NK-92 treated with Interleukin-12 subunit alpha and Interleukin-12 subunit beta, amount 100 ng/mL, for 24 hours (cell line): Measurements from ENCODE around the gene COL6A1.
"Not testable (repeated sequence)": the region's sequence is repeated elsewhere in the genome, so short reads cannot be mapped to it uniquely, and the experiment has no call there.

Experiments
- DNase-seq: peaks from one replicate; lab custom pipeline; 2025; lab: John Stamatoyannopoulos, UW

Gene COL6A1

GRCh38 chr21:46005894-46006546 lies 24.4 kb downstream of the COL6A1 start:
- not testable (repeated sequence) for DNase-seq

GRCh38 chr21:46006547-46007491 lies 25.2 kb downstream of the COL6A1 start:
- no peak for DNase-seq

DNA sequence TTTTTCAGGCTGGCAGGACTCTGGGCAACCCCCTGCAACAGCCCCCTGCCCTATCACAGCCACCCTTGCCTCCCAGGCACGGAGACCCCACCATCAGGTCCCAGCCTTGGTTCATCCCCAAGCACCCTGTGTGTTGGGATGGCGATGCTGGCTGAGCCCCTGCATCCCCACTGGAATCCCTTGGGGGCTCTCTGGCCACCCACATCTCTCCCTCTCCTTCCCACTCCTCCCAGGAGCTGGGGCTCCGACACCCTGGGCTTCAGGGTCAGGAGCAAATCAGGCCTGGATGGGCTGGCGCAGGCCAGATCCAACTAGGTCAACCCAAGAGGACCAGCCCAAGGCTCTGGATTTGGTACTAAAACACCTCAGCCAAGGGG lies 25.9 kb downstream of the COL6A1 start:
- no peak for DNase-seq

- no peak for DNase-seq
Observed at GRCh38 chr21:46008893-46009621, 27.5 kb downstream of the COL6A1 start.

DNA sequence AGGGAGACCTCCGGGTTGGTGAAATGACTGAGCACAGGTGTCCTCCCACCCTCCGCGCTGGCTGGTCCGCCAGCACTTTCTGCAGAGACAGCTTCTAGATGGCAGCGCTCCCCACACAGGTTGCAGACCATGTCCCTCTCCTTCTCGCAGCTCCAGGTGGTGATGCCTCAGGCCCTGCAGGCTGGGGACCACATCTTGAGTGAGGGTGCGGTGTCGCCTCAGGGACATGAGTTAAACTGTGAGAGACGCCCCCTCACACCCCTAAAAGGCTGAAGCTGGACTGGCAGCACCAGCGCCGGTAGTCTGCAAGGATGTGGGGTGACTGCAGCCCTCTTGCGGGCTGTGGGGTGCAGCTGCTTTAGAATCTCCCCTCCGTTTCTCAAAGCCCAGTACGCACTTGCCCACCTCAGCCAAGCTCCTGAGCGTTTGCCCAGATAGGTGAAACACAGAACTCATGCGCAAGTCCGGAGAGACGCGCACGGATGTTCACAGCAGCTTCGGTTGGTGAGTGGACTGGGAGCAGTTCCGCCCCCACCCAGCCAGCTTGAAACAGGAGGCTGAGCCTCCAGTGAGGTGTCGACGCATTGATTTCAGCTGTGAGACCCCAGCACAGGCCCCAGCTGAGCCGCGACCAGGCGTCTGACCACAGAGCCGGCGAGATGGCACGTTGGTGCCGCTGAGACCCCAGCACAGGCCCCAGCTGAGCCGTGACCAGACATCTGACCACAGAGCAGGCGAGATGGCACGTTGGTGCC lies 28.6 kb downstream of the COL6A1 start:
- DNase-seq = no peak

- DNase-seq = no peak
Observed at GRCh38 chr21:46011267-46011967, 29.8 kb downstream of the COL6A1 start.

- no peak for DNase-seq
Observed at GRCh38 chr21:46012154-46012553, 30.6 kb downstream of the COL6A1 start.

DNA sequence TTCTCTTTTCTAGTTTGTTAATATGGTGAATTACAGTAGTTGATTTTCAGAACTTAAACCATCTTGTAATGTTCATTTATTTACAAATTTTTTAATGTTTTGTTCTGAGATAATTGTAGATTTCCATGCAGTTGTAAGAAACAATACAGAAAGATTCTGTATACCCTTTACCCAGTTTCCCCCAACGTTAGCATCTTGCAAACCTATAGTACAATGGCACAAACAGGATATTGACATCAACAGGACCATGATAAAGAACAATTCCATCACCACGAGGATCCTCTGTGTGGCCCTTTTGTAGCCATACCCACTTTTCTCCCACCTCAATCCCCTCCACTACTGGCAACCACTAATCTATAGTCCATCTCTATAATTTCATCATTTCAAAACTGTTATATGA lies 33.3 kb downstream of the COL6A1 start:
- DNase-seq = no peak

DNA sequence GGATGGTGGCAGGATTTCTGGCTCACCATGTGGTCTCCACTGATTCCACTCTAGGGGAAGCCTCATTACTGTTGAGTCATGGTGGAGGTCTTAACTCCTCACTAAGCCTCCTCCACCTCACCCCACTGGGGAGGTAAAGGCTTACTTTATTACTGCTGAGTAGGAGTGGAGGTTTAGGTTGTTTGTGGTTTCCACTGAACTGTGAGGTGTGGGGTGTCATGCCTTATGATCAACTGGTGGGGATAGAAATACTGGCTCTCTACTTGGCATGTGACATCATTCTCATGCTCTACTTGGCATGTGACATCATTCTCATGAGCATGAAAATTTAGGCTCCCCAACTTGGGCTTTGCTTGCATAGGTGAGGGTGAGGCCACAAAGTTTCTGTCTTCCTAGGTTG lies 35.6 kb downstream of the COL6A1 start:
- no peak for DNase-seq

GRCh38 chr21:46017695-46018094 lies 36.1 kb downstream of the COL6A1 start:
- DNase-seq = no peak

GRCh38 chr21:46018615-46019014 lies 37.0 kb downstream of the COL6A1 start:
- no peak for DNase-seq

DNA sequence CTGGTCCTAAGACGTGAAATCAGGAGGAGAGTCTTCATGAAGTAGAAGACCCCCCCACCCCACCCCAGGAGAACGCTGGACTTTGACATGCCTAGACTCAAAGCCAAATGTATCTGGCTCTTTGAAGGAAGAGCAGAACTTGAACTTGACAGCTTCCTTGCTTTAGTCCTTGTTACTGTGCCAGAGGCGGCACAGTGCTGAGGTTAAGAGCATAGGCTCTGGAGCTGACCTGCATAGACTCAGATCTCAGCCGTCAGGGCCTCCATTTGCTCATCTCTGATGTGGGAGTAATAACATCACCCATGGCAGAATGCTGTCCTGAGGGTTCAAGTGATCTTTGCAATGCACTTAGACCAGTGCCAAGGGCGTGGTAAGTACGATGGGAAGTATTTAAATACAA lies 39.0 kb downstream of the COL6A1 start:
- DNase-seq = no peak

DNA sequence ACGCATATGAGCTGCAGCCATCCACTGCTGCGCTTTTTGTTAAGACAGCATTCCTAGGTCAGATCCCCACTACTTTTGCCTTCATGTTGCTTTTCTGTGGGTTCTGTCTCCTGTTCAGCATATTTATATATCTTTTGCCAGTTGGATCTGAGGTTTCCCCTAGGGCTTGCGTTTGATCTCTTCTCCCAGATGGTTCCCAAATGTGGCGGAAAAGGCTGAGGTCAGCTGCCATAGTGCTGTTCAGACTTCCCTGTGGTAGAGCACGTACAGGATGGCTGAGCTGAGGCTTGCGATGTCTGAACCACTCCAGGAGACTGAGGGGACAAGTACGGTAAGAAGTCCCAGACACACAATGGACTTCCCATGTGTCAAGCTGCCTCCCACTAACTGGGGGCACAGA lies 39.8 kb downstream of the COL6A1 start:
- no peak for DNase-seq

GRCh38 chr21:46021978-46022544 lies 40.5 kb downstream of the COL6A1 start:
- DNase-seq = no peak

DNA sequence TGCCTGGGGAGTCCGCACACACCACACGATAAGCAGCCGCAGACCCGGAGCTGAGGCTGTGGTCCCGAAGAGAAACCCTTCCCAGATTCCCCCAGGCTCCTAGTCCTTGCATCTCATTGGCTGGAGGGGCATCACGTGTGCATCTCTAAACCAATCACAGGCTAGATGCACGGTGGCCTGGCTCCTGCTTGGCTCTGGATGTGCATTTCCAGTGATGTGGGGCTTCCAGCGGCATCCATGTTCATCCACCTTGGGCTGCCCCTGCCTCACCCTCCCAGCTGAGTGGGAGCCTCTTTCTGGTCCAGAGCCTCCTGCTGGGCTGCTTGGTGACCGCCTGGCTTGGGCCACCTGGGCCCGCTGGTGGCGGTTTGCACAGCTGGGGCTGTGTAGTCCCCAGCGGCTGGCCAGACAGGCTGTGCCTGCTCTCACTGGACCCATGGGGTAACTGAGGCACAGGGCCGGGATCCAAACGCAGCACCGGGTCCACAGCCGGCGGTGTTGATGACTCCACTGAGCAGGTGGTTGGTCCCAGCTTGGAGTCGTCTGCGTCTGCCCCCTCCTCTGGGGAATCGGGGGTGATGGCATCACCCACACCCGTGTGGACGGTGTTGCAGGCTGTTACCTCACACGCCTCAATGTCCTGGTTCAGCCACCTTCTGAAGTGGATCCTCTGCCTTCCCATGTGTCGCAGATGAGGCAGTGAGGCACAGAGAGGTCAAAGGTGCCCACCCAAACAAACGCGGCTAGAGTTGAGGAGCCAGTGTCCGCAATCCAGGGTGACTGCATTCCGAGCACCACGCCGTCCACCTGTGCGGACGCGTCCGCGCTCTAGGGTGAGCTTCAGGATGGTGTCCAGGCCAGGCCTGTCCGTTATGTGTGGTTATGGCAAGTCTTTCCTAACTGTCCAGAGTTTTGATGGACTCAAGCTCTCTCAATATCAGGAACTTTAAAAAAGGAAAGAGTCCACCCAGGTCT lies 41.3 kb downstream of the COL6A1 start:
- DNase-seq = no peak

DNA sequence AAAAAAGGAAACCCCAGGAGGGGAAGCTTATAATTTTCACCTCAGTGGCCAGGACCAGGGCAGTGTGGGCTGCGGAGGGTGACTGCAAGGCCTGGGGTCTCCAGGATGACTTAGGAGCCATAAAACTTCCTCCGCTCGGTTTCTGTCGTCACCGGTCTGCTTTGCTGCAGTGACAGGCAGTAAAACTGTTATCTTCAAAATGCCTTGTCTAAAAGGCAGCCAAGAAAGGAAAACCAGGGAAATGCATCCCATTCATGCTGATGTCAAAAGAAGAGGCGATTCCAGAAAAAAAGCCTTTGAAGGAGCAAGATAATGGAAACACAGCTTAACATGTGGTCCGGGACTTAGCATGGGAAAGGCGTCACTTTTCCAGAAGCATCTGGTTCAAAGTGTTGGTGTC lies 42.0 kb downstream of the COL6A1 start:
- DNase-seq = no peak

GRCh38 chr21:46024141-46024540 lies 42.6 kb downstream of the COL6A1 start:
- DNase-seq = no peak

DNA sequence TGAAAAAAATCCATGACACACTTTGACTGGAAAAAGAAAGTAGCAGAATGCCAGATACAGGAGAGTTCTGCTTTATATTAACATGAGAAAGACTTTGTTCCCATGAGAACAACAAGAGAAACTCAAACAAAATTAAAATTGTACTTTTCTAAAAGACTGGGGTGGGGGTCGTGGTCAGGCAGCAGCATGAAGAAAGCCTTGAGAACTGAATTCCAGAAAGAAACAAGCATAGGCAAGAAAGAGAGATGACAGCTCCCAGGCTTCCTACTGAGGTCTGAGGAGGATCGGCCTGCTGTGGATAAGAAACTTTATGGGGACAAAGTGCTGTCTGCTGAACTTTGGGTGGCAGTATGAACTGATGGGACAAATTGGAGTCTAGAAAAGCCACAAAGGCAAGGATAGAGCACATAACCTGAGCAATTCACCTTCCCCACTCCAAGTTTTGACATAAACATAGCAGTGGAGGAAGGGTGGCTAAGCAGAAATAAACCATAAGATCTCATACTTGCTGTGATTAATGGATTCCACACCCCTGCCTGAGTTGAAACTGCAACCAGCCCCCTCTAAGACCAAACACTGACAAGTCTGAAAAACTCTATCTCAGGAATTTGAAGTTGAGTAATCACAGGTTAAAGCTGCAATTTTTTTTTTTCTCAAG lies 43.7 kb downstream of the COL6A1 start:
- no peak for DNase-seq

- DNase-seq = no peak
Observed at GRCh38 chr21:46027851-46028493, 46.4 kb downstream of the COL6A1 start.
